Right atrium auricular region (tissue), 2 donors: ENCODE results near the gene MATR3. TPM values are rescaled to one million over a fixed set of nuclear protein-coding genes. Genes with fewer than 3 reads are reported as not detected.

Experiments
- DNase-seq: peaks from one replicate; pipeline ENCODE4 v3.0.0-alpha.2; 2019; ENCODE audit warnings: low spot score
- H3K27ac ChIP-seq, 2 donors: fragments of 200-600 bp; sonication (generic); 1 replicate in 1 of 2; 2 replicates in 1 of 2; pipeline ENCODE4 v1.5.1; 2016 to 2019
- H3K27me3 ChIP-seq, 2 donors: fragments of 200-600 bp; sonication (generic); one replicate each; pipeline versions ENCODE4 v1.5.1 to v1.6.0; 2017 to 2019
- H3K36me3 ChIP-seq: fragments of 200-600 bp; sonication (generic); one replicate; pipeline ENCODE4 v1.5.1; 2016
- H3K4me1 ChIP-seq, 2 donors: fragments of 200-600 bp; sonication (generic); one replicate each; pipeline versions ENCODE4 v1.5.1 to v1.6.0; 2017 to 2019
- H3K4me3 ChIP-seq, 2 donors: fragments of 200-600 bp; sonication (generic); 1 replicate in 1 of 2; 2 replicates in 1 of 2; pipeline ENCODE4 v1.5.1; 2017 to 2019; ENCODE audit warnings: mild to moderate bottlenecking in 1 of 2, moderate library complexity in 1 of 2
- H3K9me3 ChIP-seq, 2 donors: fragments of 200-600 bp; sonication (generic); one replicate each; pipeline ENCODE4 v1.5.1; 2019
- CTCF ChIP-seq, 2 donors: fragments of 200-600 bp; sonication (generic); IDR thresholded peaks; one replicate each; pipeline ENCODE4 v1.5.1; 2019; ENCODE audit warnings: antibody characterized with exemption in 2 of 2
- total RNA-seq, 2 donors: library from RNA; depleted of rRNA; stranded (reverse); fragments of >200 nt; gene quantifications; one replicate each; pipeline ENCODE4 v1.1.0, GENCODE V29; 2016

Gene MATR3
- total RNA-seq, 2 donors from 2014 or later = 131 to 159 TPM

- no peaks in the 10 kb centered on the region for H3K9me3 ChIP-seq
- no peaks in the 10 kb centered on the region for H3K36me3 ChIP-seq
- peak overlapping the region; percentile 14 to 100 for H3K27ac ChIP-seq
- DNase-seq = no peak
- H3K4me1 ChIP-seq = peaks cover 0 to 67% of the 10 kb centered on the region in 2 donors
- H3K4me3 ChIP-seq = no peak overlapping the region
- TF ChIP-seq CTCF (IDR thresholded peaks at IDR 0.05) = no peak
- no peaks in the 10 kb centered on the region for H3K27me3 ChIP-seq
Measured at GRCh38 chr5:139296198-139296597, 2.7 kb downstream of the MATR3 start.

DNA sequence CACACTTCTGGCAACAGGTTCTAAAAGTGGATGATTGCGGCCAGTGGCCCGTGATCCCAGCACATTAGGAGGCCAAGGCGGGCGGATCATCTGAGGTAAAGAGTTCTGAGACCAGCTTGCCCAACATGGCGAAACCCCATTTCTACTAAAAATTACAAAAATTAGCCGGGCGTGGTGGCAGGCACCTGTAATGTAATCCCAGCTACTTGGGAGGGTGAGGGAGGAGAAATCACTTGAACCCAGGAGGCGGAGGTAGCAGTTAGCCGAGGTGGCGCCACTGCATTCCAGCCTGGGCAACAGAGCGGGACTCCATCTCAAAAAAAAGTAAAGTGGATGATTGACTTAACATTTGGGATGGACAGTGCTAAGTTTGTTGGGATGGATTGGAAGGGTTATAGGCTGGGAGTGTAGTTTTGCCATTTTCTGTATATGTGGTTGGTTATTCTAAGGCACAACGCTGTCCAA, 3.4 kb downstream of the MATR3 start:
- Histone ChIP-seq H3K4me3 (no peak overlapping the region), H3K4me1 (peaks cover 0 to 74% of the 10 kb centered on the region in 2 donors), H3K27ac (peak overlapping the region in 1 of 2 donors; percentile 9)

DNA sequence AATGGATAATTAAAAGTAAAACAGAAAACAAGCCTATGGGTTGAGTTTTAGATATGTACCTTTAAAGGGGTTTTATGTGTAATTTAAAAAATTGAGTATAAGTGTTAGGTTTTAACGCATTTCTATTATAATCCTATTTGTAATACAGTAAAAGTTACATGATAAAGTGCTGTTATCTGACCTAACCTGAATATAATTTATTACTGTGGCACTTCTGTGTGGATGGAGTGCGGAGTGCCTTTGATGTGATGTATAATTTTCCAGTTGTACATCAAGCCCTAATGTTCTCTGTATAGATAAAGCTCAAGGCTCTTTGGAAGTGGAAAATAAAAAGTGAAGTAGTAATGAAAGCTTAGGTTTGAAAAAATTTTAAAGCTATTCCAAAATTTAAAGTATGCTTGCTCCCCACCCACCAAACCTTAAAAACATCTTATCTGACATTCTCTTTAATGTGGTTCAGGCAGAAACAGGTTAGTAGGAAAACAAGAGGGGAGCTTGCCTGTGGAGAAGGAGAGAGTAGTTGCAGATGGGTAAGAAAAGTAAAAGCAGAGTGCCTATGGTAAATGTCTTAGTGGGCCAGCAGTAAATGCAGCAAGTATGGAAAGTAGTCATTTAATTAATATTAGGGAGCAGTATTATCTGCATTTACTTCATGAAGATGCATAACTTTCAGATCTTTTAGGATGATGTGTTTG, 4.0 kb downstream of the MATR3 start:
- no peak for TF ChIP-seq CTCF (IDR thresholded peaks at IDR 0.05)
- Histone ChIP-seq H3K4me3 (no peak overlapping the region), H3K27ac (peak overlapping the region in 1 of 2 donors; percentile 9), H3K27me3 (no peaks in the 10 kb centered on the region), H3K4me1 (peaks cover 0 to 81% of the 10 kb centered on the region in 2 donors), H3K36me3 (no peaks in the 10 kb centered on the region), H3K9me3 (no peaks in the 10 kb centered on the region)
- DNase-seq = no peak

More for the DNA sequence above, 3.4 kb downstream of the MATR3 start:
- no peaks in the 10 kb centered on the region for H3K36me3 ChIP-seq
- no peaks in the 10 kb centered on the region for H3K9me3 ChIP-seq
- TF ChIP-seq CTCF (IDR thresholded peaks at IDR 0.05) = no peak
- DNase-seq = no peak
- H3K27me3 ChIP-seq = no peaks in the 10 kb centered on the region

GRCh38 chr5:139298242-139298641, 4.7 kb downstream of the MATR3 start:
- DNase-seq = no peak
- no peak overlapping the region for H3K27ac ChIP-seq
- no peaks in the 10 kb centered on the region for H3K9me3 ChIP-seq
- H3K4me3 ChIP-seq = no peak overlapping the region
- H3K27me3 ChIP-seq = no peaks in the 10 kb centered on the region
- H3K4me1 ChIP-seq = peaks cover 0 to 83% of the 10 kb centered on the region in 2 donors
- no peaks in the 10 kb centered on the region for H3K36me3 ChIP-seq
- TF ChIP-seq CTCF (IDR thresholded peaks at IDR 0.05) = no peak

DNA sequence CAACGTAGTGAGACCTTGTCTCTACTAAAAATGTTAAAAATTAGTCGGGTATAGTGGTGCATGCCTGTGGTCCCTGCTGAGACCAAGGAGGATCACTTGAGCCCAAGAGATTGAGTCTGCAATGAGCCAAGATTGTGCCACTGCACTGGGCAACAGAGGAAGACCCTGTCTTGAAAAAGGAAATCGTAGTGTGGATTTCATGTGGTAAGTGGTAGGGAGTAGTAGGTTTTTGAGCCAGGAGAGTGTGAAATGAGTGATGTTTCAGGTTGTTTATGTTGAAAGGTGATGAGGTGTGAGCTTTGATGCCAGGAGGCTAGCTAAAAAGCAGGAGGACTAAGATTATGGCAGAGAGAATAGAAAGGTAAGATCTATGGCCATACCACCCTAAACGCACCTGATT, 5.9 kb downstream of the MATR3 start:
- Histone ChIP-seq H3K27me3 (no peaks in the 10 kb centered on the region), H3K4me3 (no peak overlapping the region), H3K36me3 (no peaks in the 10 kb centered on the region), H3K9me3 (no peaks in the 10 kb centered on the region), H3K27ac (no peak overlapping the region), H3K4me1 (peaks cover 0 to 95% of the 10 kb centered on the region in 2 donors)
- DNase-seq = no peak
- no peak for TF ChIP-seq CTCF (IDR thresholded peaks at IDR 0.05)
